ENCODE data around the gene IL25.
"Not testable (repeated sequence)": the region's sequence is repeated elsewhere in the genome, so short reads cannot be mapped to it uniquely, and the experiment has no call there.

IL25 gene

GRCh38 chr14:23411563-23412525 is 39.2 kb downstream of the IL25 start:
- DNase-seq, result no peak

- no peak for DNase-seq
These were observed 41.1 kb downstream of the IL25 start for GRCh38 chr14:23413681-23414080.

- no peak for DNase-seq
These were observed 41.6 kb downstream of the IL25 start for GRCh38 chr14:23414254-23414653.

GRCh38 chr14:23414906-23415820 is 42.6 kb downstream of the IL25 start:
- DNase-seq, result no peak

GRCh38 chr14:23415821-23416778 is 43.5 kb downstream of the IL25 start:
- DNase-seq, result no peak

GRCh38 chr14:23416801-23417200 is 44.2 kb downstream of the IL25 start:
- DNase-seq, result no peak

GRCh38 chr14:23417269-23417668 is 44.7 kb downstream of the IL25 start:
- not testable (repeated sequence) for DNase-seq

- no peak for DNase-seq
These were observed 45.4 kb downstream of the IL25 start for GRCh38 chr14:23418021-23418420.

- DNase-seq, result not testable (repeated sequence)
These were observed 47.0 kb downstream of the IL25 start for GRCh38 chr14:23419646-23420045.

- DNase-seq, result no peak
These were observed 49.0 kb downstream of the IL25 start for GRCh38 chr14:23421594-23421993.

GRCh38 chr14:23423657-23424056 is 51.0 kb downstream of the IL25 start:
- DNase-seq, result no peak

- DNase-seq, result no peak
These were observed 52.6 kb downstream of the IL25 start for GRCh38 chr14:23425169-23425568.

- not testable (repeated sequence) for DNase-seq
These were observed 53.2 kb downstream of the IL25 start for GRCh38 chr14:23425798-23426197.
